ENCODE measurements around the gene NDST1. TPM values are rescaled to one million over a fixed set of nuclear protein-coding genes. Genes with fewer than 3 reads are reported as not detected.

NDST1 gene
- total RNA-seq, 4 donors from 2014 or later: 58.3 to 146 (median 72.1) TPM

- WGBS, 2 donors (ENCODE audit: low coverage in 1 of 2): 51% methylated on average over 3 of the region's 7 CpGs; no CpG with 5 or more reads in 1 of the 2 donors
- H3K4me3 ChIP-seq: no peak overlapping the region
- no peak for ATAC-seq
- H3K36me3 ChIP-seq: no peaks in the 10 kb centered on the region
- H3K27me3 ChIP-seq: no peaks in the 10 kb centered on the region
- peaks cover 7 to 100% (median 64%) of the 10 kb centered on the region in 3 donors for H3K4me1 ChIP-seq
- TF ChIP-seq POLR2A (IDR thresholded peaks at IDR 0.05) (no peak), CTCF (IDR thresholded peaks at IDR 0.05) (no peak), POLR2AphosphoS5 (IDR thresholded peaks at IDR 0.05) (no peak), EP300 (IDR thresholded peaks at IDR 0.05) (no peak)
- H3K9me3 ChIP-seq: no peaks in the 10 kb centered on the region
- peak overlapping the region in 3 of 4 donors; percentile 46 to 73 (median 50) for H3K27ac ChIP-seq
These were observed 2.1 kb downstream of the NDST1 start for GRCh38 chr5:150509992-150510391.

- no peaks in the 10 kb centered on the region for H3K36me3 ChIP-seq
- TF ChIP-seq POLR2A (IDR thresholded peaks at IDR 0.05) (no peak), CTCF (IDR thresholded peaks at IDR 0.05) (no peak), EP300 (IDR thresholded peaks at IDR 0.05) (no peak), POLR2AphosphoS5 (IDR thresholded peaks at IDR 0.05) (no peak)
- H3K4me1 ChIP-seq: peaks cover 7 to 100% (median 71%) of the 10 kb centered on the region in 3 donors
- no peaks in the 10 kb centered on the region for H3K27me3 ChIP-seq
- no peak for ATAC-seq
- no peak overlapping the region for H3K4me3 ChIP-seq
- H3K9me3 ChIP-seq: no peaks in the 10 kb centered on the region
- H3K27ac ChIP-seq: peak overlapping the region in 3 of 4 donors; percentile 50 to 73 (median 60)
- 74 to 78% methylated on average over 5 to 7 of the region's 12 CpGs for WGBS, 2 donors (ENCODE audit: low coverage in 1 of 2)
These were observed 2.7 kb downstream of the NDST1 start for GRCh38 chr5:150510460-150511263.

GRCh38 chr5:150511578-150512367 is 3.8 kb downstream of the NDST1 start:
- no peak overlapping the region for H3K4me3 ChIP-seq
- H3K9me3 ChIP-seq: no peaks in the 10 kb centered on the region
- peak; percentile 46 for ATAC-seq
- peak overlapping the region in 3 of 4 donors; percentile 50 to 73 (median 60) for H3K27ac ChIP-seq
- H3K27me3 ChIP-seq: no peaks in the 10 kb centered on the region
- TF ChIP-seq CTCF (IDR thresholded peaks at IDR 0.05) (no peak), POLR2AphosphoS5 (IDR thresholded peaks at IDR 0.05) (no peak), POLR2A (IDR thresholded peaks at IDR 0.05) (no peak), EP300 (IDR thresholded peaks at IDR 0.05) (no peak)
- H3K36me3 ChIP-seq: no peaks in the 10 kb centered on the region
- 100% methylated on average over 1 of the region's 7 CpGs; no CpG with 5 or more reads in 1 of the 2 donors for WGBS, 2 donors (ENCODE audit: low coverage in 1 of 2)
- H3K4me1 ChIP-seq: peaks cover 7 to 100% (median 79%) of the 10 kb centered on the region in 3 donors

- ATAC-seq: peak; percentile 52
- no peaks in the 10 kb centered on the region for H3K36me3 ChIP-seq
- H3K4me3 ChIP-seq: no peak overlapping the region
- no peaks in the 10 kb centered on the region for H3K27me3 ChIP-seq
- TF ChIP-seq POLR2A (IDR thresholded peaks at IDR 0.05): no peak
- TF ChIP-seq CTCF (IDR thresholded peaks at IDR 0.05): no peak
- no peak for TF ChIP-seq POLR2AphosphoS5 (IDR thresholded peaks at IDR 0.05)
- TF ChIP-seq EP300 (IDR thresholded peaks at IDR 0.05): no peak
- 30 to 53% methylated on average over 4 to 5 of the region's 6 CpGs for WGBS, 2 donors (ENCODE audit: low coverage in 1 of 2)
- H3K4me1 ChIP-seq: peaks cover 3 to 100% (median 77%) of the 10 kb centered on the region in 3 donors
- H3K27ac ChIP-seq: peak overlapping the region in 3 of 4 donors; percentile 50 to 73 (median 61)
- no peaks in the 10 kb centered on the region for H3K9me3 ChIP-seq
These were observed 4.4 kb downstream of the NDST1 start for GRCh38 chr5:150512368-150512747.
